NCI-H2029 (cell line): ENCODE measurements around the gene OR8K3.

Source experiments
- DNase-seq: peaks from one replicate; lab custom pipeline; 2025; lab: John Stamatoyannopoulos, UW

The OR8K3 gene

DNA sequence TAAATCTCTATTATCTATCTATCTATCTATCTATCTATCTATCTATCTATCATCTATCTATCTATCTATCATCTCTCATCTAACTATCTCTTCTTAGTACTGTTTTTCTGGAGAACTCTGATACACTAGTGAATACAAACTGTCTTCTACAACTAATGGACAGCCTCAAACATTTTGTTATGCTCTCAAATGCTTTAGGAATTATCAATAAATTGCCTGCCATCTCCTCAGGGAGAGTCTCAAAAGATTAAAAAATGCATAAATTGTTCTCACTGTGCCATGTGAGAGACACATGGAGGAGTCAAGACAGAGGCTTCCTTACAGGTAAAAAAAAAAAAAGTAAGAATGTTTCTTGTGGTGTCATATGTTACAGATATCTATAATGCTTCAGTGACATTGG is at the start of gene OR8K3:
Gene OR8K3, plus strand, starts transcription at position 301 of the 400 bp plus-strand sequence. CDS start 3,163 bp downstream, outside the sequence.
- no peak for DNase-seq

DNA sequence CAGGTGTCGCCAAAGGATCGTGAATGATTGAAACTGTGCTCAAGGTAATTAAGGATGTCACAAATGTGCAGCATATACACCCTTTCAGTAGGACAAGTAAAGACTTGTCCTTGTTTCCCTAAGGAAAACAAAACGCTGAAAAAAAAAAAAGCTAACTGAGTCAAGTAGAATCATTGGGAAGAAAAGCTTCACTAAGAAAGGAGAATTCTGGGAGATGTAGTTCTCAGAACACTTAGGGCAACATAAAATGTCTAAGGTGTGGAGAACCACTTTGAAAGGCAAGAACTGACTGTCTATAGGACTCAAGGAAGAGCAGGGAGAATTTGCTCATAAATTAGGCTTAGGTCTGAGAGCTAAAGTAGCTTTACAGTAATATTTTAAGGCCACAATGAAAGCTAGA is 43.9 kb upstream of the OR8K3 start:
- DNase-seq = no peak

DNA sequence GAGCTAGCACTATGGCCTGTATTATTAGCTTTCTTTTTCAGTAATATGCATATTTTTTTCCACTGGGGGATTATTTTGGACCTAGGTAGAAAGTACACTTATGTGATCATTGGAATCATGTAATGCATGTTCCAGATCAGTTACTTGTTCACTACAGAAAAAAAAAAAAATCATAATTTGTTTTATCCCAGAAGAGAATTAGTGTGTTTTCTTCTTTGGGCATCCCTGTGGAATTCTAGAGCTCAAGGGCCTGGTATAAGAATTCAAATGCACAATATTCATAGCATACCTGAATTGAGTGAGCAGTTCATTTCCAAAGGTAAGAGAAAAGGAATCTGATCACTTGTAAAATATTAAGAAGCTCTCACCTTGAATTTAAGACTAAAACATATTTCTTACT is 41.1 kb upstream of the OR8K3 start, which contains the start of gene OR5T1:
Gene OR5T1, plus strand, starts transcription at position 301 of the 400 bp plus-strand sequence. CDS start 1,485 bp downstream, outside the sequence.
- no peak for DNase-seq

DNA sequence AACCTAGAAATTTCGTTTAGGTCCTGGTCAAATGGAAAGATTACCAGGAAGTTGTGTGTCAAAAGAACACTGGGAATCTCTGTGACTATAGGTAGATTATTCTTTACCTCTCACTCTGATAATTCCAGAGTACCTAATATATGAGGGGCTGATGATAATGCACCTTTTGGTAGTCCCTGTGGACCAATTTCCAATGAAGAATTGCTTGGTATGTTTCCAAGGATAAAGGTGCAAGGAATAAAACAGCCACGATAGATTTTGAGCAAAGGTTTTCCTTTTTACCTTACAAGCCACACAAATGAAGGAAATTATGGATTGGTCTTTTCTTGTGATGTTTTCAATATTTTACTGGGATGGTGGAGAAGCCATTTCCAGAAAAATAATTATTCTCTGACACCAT is 22.8 kb upstream of the OR8K3 start, which contains the start of gene OR8H1:
Gene OR8H1, minus strand, starts transcription at position 101 of the 400 bp plus-strand sequence. CDS start 1,192 bp downstream, outside the sequence.
- DNase-seq = no peak

- no peak for DNase-seq
Observed at GRCh38 chr11:56296898-56297297, 18.0 kb upstream of the OR8K3 start.

DNA sequence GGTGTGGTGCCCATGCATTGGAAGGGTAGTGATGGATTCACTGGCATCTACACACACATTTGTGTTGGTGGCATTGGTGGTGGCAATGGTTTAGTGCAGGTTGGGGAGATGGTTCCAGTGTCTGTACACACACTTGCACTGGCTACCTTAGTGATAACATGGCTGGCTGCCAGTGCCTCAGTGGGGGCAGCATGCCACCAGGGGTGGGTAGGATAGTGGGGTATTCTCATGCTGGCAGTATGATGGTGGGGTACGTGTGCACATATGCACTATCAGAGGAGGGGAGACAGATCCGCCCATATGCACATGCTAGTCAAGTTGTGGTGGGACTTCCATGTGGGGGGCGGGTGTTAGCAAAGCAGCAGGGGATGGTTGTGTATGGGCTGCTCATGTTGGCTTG is 7.1 kb upstream of the OR8K3 start:
- DNase-seq = no peak

DNA sequence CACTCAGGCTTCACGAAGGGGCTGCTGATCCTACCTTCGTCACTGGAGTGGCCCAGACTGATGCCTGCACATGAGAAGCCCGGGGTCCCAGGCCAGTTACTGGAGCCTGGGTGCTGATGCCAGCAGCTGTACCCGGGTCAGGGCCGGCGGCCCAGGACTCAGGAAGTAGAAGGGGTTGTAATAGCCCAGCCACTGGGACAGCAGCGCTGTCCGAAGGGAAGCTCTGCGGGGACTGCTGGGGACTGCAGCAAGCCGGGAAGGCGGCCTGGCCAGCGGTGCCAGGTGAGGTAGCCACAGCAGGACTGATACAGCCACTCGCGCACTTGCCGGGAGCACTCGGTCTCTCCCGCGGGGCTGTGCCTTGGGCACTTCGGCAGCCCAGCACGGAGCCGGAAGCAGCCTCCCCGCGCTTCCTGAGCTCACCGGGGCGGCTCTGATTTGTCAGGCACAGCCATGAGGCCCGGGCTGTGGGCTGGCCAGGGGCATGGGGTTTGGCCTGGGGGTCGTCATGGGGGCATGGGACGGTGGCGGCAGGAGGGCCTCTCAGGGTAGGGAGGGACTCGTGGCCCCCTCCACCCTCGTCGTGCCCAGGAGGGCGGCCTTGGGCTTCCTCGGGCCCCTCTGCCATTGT is 17.0 kb downstream of the OR8K3 start:
- no peak for DNase-seq

DNA sequence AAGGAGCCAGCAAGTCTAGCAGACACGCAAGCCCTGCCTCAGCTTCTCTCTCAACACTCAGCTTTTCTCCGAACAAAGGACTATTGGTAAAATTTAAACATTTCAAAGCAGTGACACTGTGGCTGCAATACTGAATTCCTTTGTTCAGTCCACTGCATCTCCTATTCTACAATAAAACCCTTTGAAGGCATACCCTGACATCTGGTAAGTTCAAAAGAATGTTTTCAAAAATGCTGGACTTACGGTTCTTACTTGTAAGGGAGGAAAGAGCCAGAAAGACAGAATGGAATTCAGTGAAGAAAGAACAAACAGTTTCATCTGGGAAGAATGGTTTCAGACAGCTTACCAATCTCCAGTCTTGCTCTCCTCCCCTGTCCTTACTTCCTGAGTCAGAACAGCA is 18.2 kb downstream of the OR8K3 start:
- DNase-seq = no peak

DNA sequence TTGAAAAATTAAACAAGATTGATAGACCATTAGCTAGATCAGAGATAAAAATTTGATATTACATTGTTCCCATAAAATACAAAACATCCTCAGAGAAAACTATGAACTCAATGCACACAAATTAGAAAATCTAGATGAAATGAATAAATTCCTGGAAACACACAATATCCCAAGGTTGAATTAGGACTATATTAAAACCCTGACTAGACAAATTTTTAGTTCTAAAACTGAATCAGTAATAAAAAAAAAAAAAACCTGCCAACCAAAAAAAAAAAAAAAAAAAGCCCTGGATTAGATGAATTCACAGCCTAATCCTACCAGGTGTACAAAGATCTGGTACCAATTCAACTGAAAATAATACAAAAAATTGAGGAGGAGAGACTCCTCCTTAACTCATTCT is 25.3 kb downstream of the OR8K3 start:
- DNase-seq = no peak

GRCh38 chr11:56345739-56346138 is 30.8 kb downstream of the OR8K3 start, which contains the start of gene OR8K1:
OR8K1 (plus strand) TSS chr11:56346039; CDS start chr11:56346039, 0 bp downstream.
- DNase-seq = no peak

- DNase-seq = no peak
Observed at GRCh38 chr11:56353991-56354390, 39.0 kb downstream of the OR8K3 start, which contains the start of gene OR8J1. OR8J1 (plus strand) TSS chr11:56354291; CDS start chr11:56360247, 5,956 bp downstream.
